Panc1 (cell line): ENCODE measurements around the gene CCDC9. TPM values are rescaled to one million over a fixed set of nuclear protein-coding genes. Genes with fewer than 3 reads are reported as not detected.

Experiments used
- ATAC-seq: fragments of 200-7000 bp; cut with Tn5 transposase; 2 replicates; pipeline ENCODE4 v1.9.1; 2020; ENCODE audit warnings: mild to moderate bottlenecking, moderate library complexity
- BruUV-seq: library from RNA; stranded (reverse); fragments of 400-500 nt; replicated peaks from 2 replicates; lab custom pipeline; 2021; lab: Mats Ljungman, UMichigan
- CTCF ChIA-PET: fragments of 300-600 bp; sonication (Branson Sonifier 250); formaldehyde crosslinking; loops from one replicate; lab custom pipeline; 2022; ENCODE audit warnings: antibody characterized with exemption; lab: Charles Lee
- POLR2A ChIA-PET: fragments of 300-600 bp; sonication (Branson Sonifier 250); formaldehyde crosslinking; loops from one replicate; lab custom pipeline; 2022; ENCODE audit warnings: antibody characterized with exemption; lab: Charles Lee
- DNase-seq: peaks from one replicate; pipeline ENCODE4 v3.0.0-alpha.2; 2010; ENCODE audit warnings: low read depth, low spot score
- H3K27ac ChIP-seq: 2 replicates; pipeline ENCODE4 v1.5.1; 2011; ENCODE audit warnings: mild to moderate bottlenecking, low read length, inconsistent platforms
- H3K27me3 ChIP-seq: fragments of 200-500 bp; sonication (Bioruptor generic); 2 replicates; pipeline ENCODE4 v1.6.0; 2014; ENCODE audit warnings: low read length, inconsistent platforms; ENCODE audit not compliant: control insufficient read depth, insufficient read depth
- H3K36me3 ChIP-seq: fragments of 200-500 bp; sonication (Bioruptor generic); 2 replicates; pipeline ENCODE4 v1.5.1; 2014; ENCODE audit warnings: inconsistent platforms, mild to moderate bottlenecking, low read length, moderate library complexity; ENCODE audit not compliant: control insufficient read depth, insufficient read depth
- H3K4me1 ChIP-seq: 2 replicates; pipeline ENCODE4 v1.5.1; 2011; ENCODE audit warnings: inconsistent platforms, mild to moderate bottlenecking, low read length, moderate library complexity; ENCODE audit not compliant: control insufficient read depth, insufficient read depth
- H3K4me3 ChIP-seq, 2 experiments: 2 replicates each; pipeline ENCODE4 v1.5.1; 2011 to 2012; ENCODE audit warnings: low read depth in 2 of 2, low read length in 2 of 2, mild to moderate bottlenecking in 2 of 2, inconsistent platforms in 1 of 2, moderate library complexity in 1 of 2
- H3K9me3 ChIP-seq: fragments of 200-500 bp; sonication (Bioruptor generic); 2 replicates; pipeline ENCODE4 v1.5.1; 2014; ENCODE audit warnings: low read depth, mild to moderate bottlenecking, inconsistent platforms, low read length, moderate library complexity; ENCODE audit not compliant: control insufficient read depth, insufficient read depth
- POLR2AphosphoS5 ChIP-seq: IDR thresholded peaks from 2 replicates; pipeline ENCODE4 v1.6.1; 2012; ENCODE audit warnings: mild to moderate bottlenecking, low read depth, low read length, moderate library complexity
- REST ChIP-seq, 2 experiments: IDR thresholded peaks; 2 replicates each; pipeline ENCODE4 v1.6.1; 2011 to 2012; ENCODE audit warnings: low read depth in 2 of 2, control low read depth in 1 of 2, low read length in 1 of 2, mild to moderate bottlenecking in 1 of 2, moderate library complexity in 1 of 2; ENCODE audit not compliant: insufficient read depth in 1 of 2
- SIN3A ChIP-seq: IDR thresholded peaks from 2 replicates; pipeline ENCODE4 v1.6.1; 2012; ENCODE audit warnings: low read depth, mild to moderate bottlenecking, low read length, moderate library complexity, borderline replicate concordance; ENCODE audit not compliant: insufficient read depth
- TCF7L2 ChIP-seq: IDR thresholded peaks from 2 replicates; pipeline ENCODE4 v1.6.1; 2011; ENCODE audit warnings: mild to moderate bottlenecking, low read depth, low read length, inconsistent platforms
- in situ Hi-C: cut with HindIII; loops from 2 replicates; pipeline ENCODE4 v1.10.0; 2016; ENCODE audit warnings: low sequenced_read_pairs, low pct_unique_long_range_greater_than_20kb
- intact Hi-C: fragments of 100-400 bp; cut with micrococcal nuclease; formaldehyde crosslinking; loops from one replicate; pipeline ENCODE4 v1.10.0; 2022; ENCODE audit not compliant: unreplicated experiment
- total RNA-seq: library from RNA; stranded (reverse); gene quantifications from one replicate; pipeline ENCODE4 v1.2.1, GENCODE V29; 2021; ENCODE audit not compliant: unreplicated experiment
- TF ChIP-seq, protein P1 (sequence below): fragments of 450-650 bp; IDR thresholded peaks from 2 replicates; pipeline ENCODE4 v1.5.1; 2017; ENCODE audit warnings: mild to moderate bottlenecking

Gene CCDC9
- total RNA-seq, 1 experiment from 2014 or later = 29.2 TPM

- Histone ChIP-seq H3K9me3 (no peaks in the 10 kb centered on the region), H3K27me3 (no peaks in the 10 kb centered on the region), H3K4me1 (peaks cover 14% of the 10 kb centered on the region), H3K36me3 (no peaks in the 10 kb centered on the region), H3K27ac (peak overlapping the region; percentile 66), H3K4me3 (no peak overlapping the region)
- ATAC-seq (no peak), DNase-seq (no peak)
- in situ Hi-C loops (no loop called here), intact Hi-C loops (no loop called here)
- CTCF ChIA-PET = interaction anchor here (0.9 to 4.4 kb wide), 4 partner anchors 16 to 38 kb away, joined by 5 to 40 read pairs (median 6); no protein-coding TSS in a partner anchor
- no TSS peak for BruUV-seq
- TF ChIP-seq POLR2AphosphoS5 = no peak
- no peak for TF ChIP-seq TCF7L2
- TF ChIP-seq, protein P1, sequence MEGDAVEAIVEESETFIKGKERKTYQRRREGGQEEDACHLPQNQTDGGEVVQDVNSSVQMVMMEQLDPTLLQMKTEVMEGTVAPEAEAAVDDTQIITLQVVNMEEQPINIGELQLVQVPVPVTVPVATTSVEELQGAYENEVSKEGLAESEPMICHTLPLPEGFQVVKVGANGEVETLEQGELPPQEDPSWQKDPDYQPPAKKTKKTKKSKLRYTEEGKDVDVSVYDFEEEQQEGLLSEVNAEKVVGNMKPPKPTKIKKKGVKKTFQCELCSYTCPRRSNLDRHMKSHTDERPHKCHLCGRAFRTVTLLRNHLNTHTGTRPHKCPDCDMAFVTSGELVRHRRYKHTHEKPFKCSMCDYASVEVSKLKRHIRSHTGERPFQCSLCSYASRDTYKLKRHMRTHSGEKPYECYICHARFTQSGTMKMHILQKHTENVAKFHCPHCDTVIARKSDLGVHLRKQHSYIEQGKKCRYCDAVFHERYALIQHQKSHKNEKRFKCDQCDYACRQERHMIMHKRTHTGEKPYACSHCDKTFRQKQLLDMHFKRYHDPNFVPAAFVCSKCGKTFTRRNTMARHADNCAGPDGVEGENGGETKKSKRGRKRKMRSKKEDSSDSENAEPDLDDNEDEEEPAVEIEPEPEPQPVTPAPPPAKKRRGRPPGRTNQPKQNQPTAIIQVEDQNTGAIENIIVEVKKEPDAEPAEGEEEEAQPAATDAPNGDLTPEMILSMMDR = no peak
- TF ChIP-seq SIN3A = no peak
- TF ChIP-seq REST (IDR thresholded peaks at IDR 0.05; ENCODE audit: insufficient read depth in 1 of 2, low read depth in 2 of 2, low read length in 1 of 2) = no peak
- POLR2A ChIA-PET = interaction anchor here (1.6 kb wide), 1 partner anchor 16 kb away, joined by 4 read pairs; no protein-coding TSS in a partner anchor
Measured at GRCh38 chr19:47210180-47210490, 46.2 kb upstream of the CCDC9 start.

GRCh38 chr19:47210689-47211316, 45.5 kb upstream of the CCDC9 start:
- H3K27me3 ChIP-seq = no peaks in the 10 kb centered on the region
- no peaks in the 10 kb centered on the region for H3K36me3 ChIP-seq
- TF ChIP-seq, protein P1 = peak; percentile 82
- no peak for TF ChIP-seq TCF7L2
- ATAC-seq (peak; percentile 72), DNase-seq (peak; percentile 73)
- ChIA-PET CTCF (interaction anchor here (0.8 to 4.4 kb wide), 7 partner anchors 12 to 43 kb away, joined by 3 to 40 read pairs (median 5); no protein-coding TSS in a partner anchor), POLR2A (interaction anchor here (1.6 kb wide), 1 partner anchor 15 kb away, joined by 4 read pairs; no protein-coding TSS in a partner anchor)
- H3K4me1 ChIP-seq = peaks cover 14% of the 10 kb centered on the region
- BruUV-seq = no TSS peak
- intact Hi-C loops (no loop called here), in situ Hi-C loops (no loop called here)
- no peak overlapping the region for H3K4me3 ChIP-seq
- H3K27ac ChIP-seq = peak overlapping the region; percentile 66
- H3K9me3 ChIP-seq = no peaks in the 10 kb centered on the region
